T-helper 2 cell treated with Interferon-gamma antibody and Interleukin-4, amounts not matched to agents 100 ng/mL and 5 ng/mL, for 36 hours (primary cell): Measurements from ENCODE around the gene DAAM2. TPM values are rescaled to one million over a fixed set of nuclear protein-coding genes. Genes with fewer than 3 reads are reported as not detected.

Experiments
- intact Hi-C: fragments of 100-400 bp; cut with micrococcal nuclease; formaldehyde crosslinking; loops from one replicate; pipeline ENCODE4 v1.15.1; 2023
- total RNA-seq: library from RNA; stranded (reverse); gene quantifications from 2 replicates; pipeline ENCODE4 v1.2.3, GENCODE V29; 2022

Gene DAAM2
- total RNA-seq, 1 donor from 2014 or later: not detected

GRCh38 chr6:39843305-39844020 lies 51.3 kb downstream of the DAAM2 start:
- intact Hi-C loops: no loop called here

GRCh38 chr6:39844866-39845265 lies 52.7 kb downstream of the DAAM2 start:
- intact Hi-C loops: no loop called here

GRCh38 chr6:39847221-39847620 lies 55.0 kb downstream of the DAAM2 start:
- intact Hi-C loops: no loop called here

- intact Hi-C loops: no loop called here
Observed at GRCh38 chr6:39848171-39848570, 56.0 kb downstream of the DAAM2 start.

GRCh38 chr6:39849228-39849627 lies 57.1 kb downstream of the DAAM2 start:
- intact Hi-C loops: no loop called here

GRCh38 chr6:39849764-39850163 lies 57.6 kb downstream of the DAAM2 start:
- intact Hi-C loops: no loop called here

- intact Hi-C loops: no loop called here
Observed at GRCh38 chr6:39850736-39851297, 58.6 kb downstream of the DAAM2 start.

GRCh38 chr6:39851331-39851730 lies 59.2 kb downstream of the DAAM2 start:
- intact Hi-C loops: no loop called here

- intact Hi-C loops: no loop called here
Observed at GRCh38 chr6:39852324-39852723, 60.1 kb downstream of the DAAM2 start.

GRCh38 chr6:39853604-39854003 lies 61.4 kb downstream of the DAAM2 start:
- intact Hi-C loops: no loop called here

- intact Hi-C loops: no loop called here
Observed at GRCh38 chr6:39855356-39855995, 63.3 kb downstream of the DAAM2 start.

GRCh38 chr6:39859025-39859424 lies 66.8 kb downstream of the DAAM2 start:
- intact Hi-C loops: no loop called here

GRCh38 chr6:39861663-39862062 lies 69.5 kb downstream of the DAAM2 start:
- intact Hi-C loops: no loop called here

GRCh38 chr6:39865011-39865888 lies 73.1 kb downstream of the DAAM2 start:
- intact Hi-C loops: no loop called here

- intact Hi-C loops: no loop called here
Observed at GRCh38 chr6:39867592-39867991, 75.4 kb downstream of the DAAM2 start.

GRCh38 chr6:39870950-39871349 lies 78.8 kb downstream of the DAAM2 start:
- intact Hi-C loops: no loop called here

GRCh38 chr6:39873439-39873838 lies 81.3 kb downstream of the DAAM2 start:
- intact Hi-C loops: no loop called here

GRCh38 chr6:39876111-39876510 lies 83.9 kb downstream of the DAAM2 start:
- intact Hi-C loops: no loop called here

GRCh38 chr6:39876826-39877225 lies 84.7 kb downstream of the DAAM2 start:
- intact Hi-C loops: no loop called here

- intact Hi-C loops: no loop called here
Observed at GRCh38 chr6:39879535-39879934, 87.4 kb downstream of the DAAM2 start.

- intact Hi-C loops: no loop called here
Observed at GRCh38 chr6:39880594-39880993, 88.4 kb downstream of the DAAM2 start.
